B cell (primary cell): ENCODE data around the gene PCDHGA11. TPM values are rescaled to one million over a fixed set of nuclear protein-coding genes. Genes with fewer than 3 reads are reported as not detected.

Source experiments
- ATAC-seq: fragments of 200-7000 bp; cut with Tn5 transposase; one replicate; pipeline ENCODE4 v1.10.0; 2021; ENCODE audit warnings: low read depth, mild to moderate bottlenecking, moderate number of reproducible peaks, moderate library complexity
- CTCF ChIA-PET: fragments of 350-600 bp; sonication (Branson Sonifier 250); formaldehyde crosslinking; loops from one replicate; lab custom pipeline; 2021; ENCODE audit warnings: antibody characterized with exemption, inconsistent platforms; lab: Charles Lee
- POLR2A ChIA-PET: fragments of 350-600 bp; sonication (Branson Sonifier 250); formaldehyde crosslinking; loops from one replicate; lab custom pipeline; 2021; ENCODE audit warnings: antibody characterized with exemption; lab: Charles Lee
- DNase-seq: peaks from one replicate; pipeline ENCODE4 v3.0.0; 2013
- H2AFZ ChIP-seq: 2 replicates; pipeline ENCODE4 v1.6.1; 2012; ENCODE audit warnings: mild to moderate bottlenecking, low read depth, low read length; ENCODE audit not compliant: insufficient read depth, poor library complexity, severe bottlenecking
- H3K27ac ChIP-seq, 2 donors: 1 replicate in 1 of 2; 2 replicates in 1 of 2; pipeline ENCODE4 v1.5.1; 2012 to 2013; ENCODE audit warnings: low read length in 2 of 2, mild to moderate bottlenecking in 2 of 2, moderate library complexity in 1 of 2
- H3K27me3 ChIP-seq, 4 experiments: fragments of 200-600 bp in 1 of 4; sonication (generic) in 1 of 4; replicated peaks in 1 of 4; 1 replicate in 2 of 4; 2 replicates in 2 of 4; pipeline versions ENCODE4 v1.6.1 to v1.7.0; 2013 to 2016; ENCODE audit warnings: low read length in 3 of 4, mild to moderate bottlenecking in 2 of 4, mixed read lengths in 1 of 4, moderate library complexity in 1 of 4; ENCODE audit not compliant: insufficient read depth in 4 of 4, control insufficient read depth in 3 of 4; ENCODE audit errors: control extremely low read depth in 1 of 4
- H3K36me3 ChIP-seq, 2 experiments: replicated peaks in 1 of 2; 1 replicate in 1 of 2; 2 replicates in 1 of 2; pipeline versions ENCODE4 v1.6.1 to v1.7.1; 2013; ENCODE audit warnings: low read length in 1 of 2; ENCODE audit not compliant: insufficient read depth in 2 of 2, control insufficient read depth in 1 of 2; ENCODE audit errors: control extremely low read depth in 1 of 2, extremely low read depth in 1 of 2
- H3K4me1 ChIP-seq, 2 donors: fragments of 200-600 bp in 1 of 2; sonication (generic) in 1 of 2; 1 replicate in 1 of 2; 2 replicates in 1 of 2; pipeline versions ENCODE4 v1.5.1 to v1.6.1; 2013 to 2017; ENCODE audit warnings: low read length in 2 of 2; ENCODE audit not compliant: control insufficient read depth in 2 of 2, insufficient read depth in 2 of 2
- H3K4me2 ChIP-seq: replicated peaks from 2 replicates; pipeline ENCODE3; 2012; ENCODE audit warnings: mild to moderate bottlenecking, low read depth, low read length; ENCODE audit not compliant: poor library complexity, severe bottlenecking
- H3K4me3 ChIP-seq, 5 experiments: fragments of 200-600 bp in 1 of 5; sonication (generic) in 1 of 5; 1 replicate in 3 of 5; 2 replicates in 2 of 5; pipeline versions ENCODE4 v1.5.1 to v1.7.0; 2011 to 2016; ENCODE audit warnings: low read length in 4 of 5, mild to moderate bottlenecking in 4 of 5, low read depth in 2 of 5, control low read depth in 1 of 5, moderate library complexity in 1 of 5; ENCODE audit not compliant: insufficient read depth in 1 of 5; ENCODE audit errors: control extremely low read depth in 1 of 5, extremely low read depth in 1 of 5
- H3K79me2 ChIP-seq: fragments of 200-600 bp; sonication (generic); one replicate; pipeline ENCODE4 v1.6.0; 2016; ENCODE audit warnings: low read length; ENCODE audit not compliant: control insufficient read depth, insufficient read depth
- H3K9ac ChIP-seq: fragments of 200-600 bp; sonication (generic); 2 replicates; pipeline ENCODE4 v1.6.1; 2017; ENCODE audit warnings: mild to moderate bottlenecking, low read length, moderate library complexity
- H3K9me3 ChIP-seq, 3 donors: one replicate each; pipeline versions ENCODE4 v1.6.1 to v1.7.1; 2013; ENCODE audit warnings: low read length in 2 of 3; ENCODE audit not compliant: control insufficient read depth in 2 of 3, insufficient read depth in 1 of 3; ENCODE audit errors: control extremely low read depth in 1 of 3
- H4K20me1 ChIP-seq: 2 replicates; pipeline ENCODE4 v1.6.0; 2012; ENCODE audit warnings: mild to moderate bottlenecking, low read length; ENCODE audit not compliant: insufficient read depth, control insufficient read depth, poor library complexity, severe bottlenecking
- H3K27ac Mint-ChIP-seq: one replicate; pipeline ENCODE4 v1.8.0; 2021; ENCODE audit warnings: mixed read lengths
- H3K27me3 Mint-ChIP-seq: one replicate; pipeline ENCODE4 v1.8.0; 2021; ENCODE audit warnings: mixed read lengths
- H3K4me1 Mint-ChIP-seq: one replicate; pipeline ENCODE4 v1.8.0; 2021; ENCODE audit warnings: mixed read lengths
- H3K4me3 Mint-ChIP-seq: one replicate; pipeline ENCODE4 v1.8.0; 2021; ENCODE audit warnings: mixed read lengths
- H3K9me3 Mint-ChIP-seq: one replicate; pipeline ENCODE4 v1.8.0; 2022; ENCODE audit warnings: mixed read lengths; ENCODE audit not compliant: insufficient read depth
- EZH2 ChIP-seq: IDR thresholded peaks from 2 replicates; pipeline ENCODE4 v1.6.1; 2012; ENCODE audit warnings: borderline replicate concordance, low read depth, mild to moderate bottlenecking, moderate library complexity, low read length; ENCODE audit not compliant: insufficient read depth, poor library complexity, severe bottlenecking
- WGBS: methylation state at CpG from one replicate; pipeline ENCODE4 v1.1.5; 2013; ENCODE audit warnings: missing lambda C conversion rate; ENCODE audit not compliant: insufficient coverage; 5-methylcytosine and 5-hydroxymethylcytosine counted together
- intact Hi-C: fragments of 100-400 bp; cut with micrococcal nuclease; formaldehyde crosslinking; loops from one replicate; pipeline ENCODE4 v1.10.0; 2022
- polyA plus RNA-seq: library from polyadenylated mRNA; depleted of rRNA; stranded (reverse); fragments of >200 nt; gene quantifications from 2 replicates; pipeline ENCODE4 v1.2.3, GENCODE V29; 2012
- total RNA-seq, 2 donors: library from RNA; stranded (reverse); fragments of 120-200 nt in 1 of 2; gene quantifications; 1 replicate in 1 of 2; 2 replicates in 1 of 2; pipeline versions ENCODE4 v1.2.3 to v1.2.4, GENCODE V29; 2013 to 2022
- TF ChIP-seq, protein P1 (sequence below): fragments of 200-600 bp; IDR thresholded peaks from one replicate; pipeline ENCODE4 v1.8.0; 2022; ENCODE audit warnings: antibody characterized with exemption, mild to moderate bottlenecking

Gene PCDHGA11
- total and polyA plus RNA-seq, 2 donors (not counting 1 experiment from before 2014, with no cell fraction given) = 0.15 to 1.5 TPM

- Histone ChIP-seq H3K79me2 (no peaks in the 10 kb centered on the region), H3K4me3 (no peak overlapping the region), H3K36me3 (no peaks in the 10 kb centered on the region), H3K4me1 (no peaks in the 10 kb centered on the region), H3K27me3 (peaks cover 0 to 44% (median 30%) of the 10 kb centered on the region in 4 experiments), H2AFZ (no peak overlapping the region), H3K9me3 (peaks cover 6 to 35% (median 23%) of the 10 kb centered on the region in 3 donors), H3K4me2 (no peak overlapping the region), H3K9ac (no peak overlapping the region), H4K20me1 (no peaks in the 10 kb centered on the region), H3K27ac (no peak overlapping the region)
- H3K27ac Mint-ChIP-seq = no peak overlapping the region
- H3K9me3 Mint-ChIP-seq = peaks cover 7% of the 10 kb centered on the region
- 44% methylated on average over 13 of the region's 21 CpGs for WGBS
- no peak for TF ChIP-seq EZH2
- TF ChIP-seq, protein P1, sequence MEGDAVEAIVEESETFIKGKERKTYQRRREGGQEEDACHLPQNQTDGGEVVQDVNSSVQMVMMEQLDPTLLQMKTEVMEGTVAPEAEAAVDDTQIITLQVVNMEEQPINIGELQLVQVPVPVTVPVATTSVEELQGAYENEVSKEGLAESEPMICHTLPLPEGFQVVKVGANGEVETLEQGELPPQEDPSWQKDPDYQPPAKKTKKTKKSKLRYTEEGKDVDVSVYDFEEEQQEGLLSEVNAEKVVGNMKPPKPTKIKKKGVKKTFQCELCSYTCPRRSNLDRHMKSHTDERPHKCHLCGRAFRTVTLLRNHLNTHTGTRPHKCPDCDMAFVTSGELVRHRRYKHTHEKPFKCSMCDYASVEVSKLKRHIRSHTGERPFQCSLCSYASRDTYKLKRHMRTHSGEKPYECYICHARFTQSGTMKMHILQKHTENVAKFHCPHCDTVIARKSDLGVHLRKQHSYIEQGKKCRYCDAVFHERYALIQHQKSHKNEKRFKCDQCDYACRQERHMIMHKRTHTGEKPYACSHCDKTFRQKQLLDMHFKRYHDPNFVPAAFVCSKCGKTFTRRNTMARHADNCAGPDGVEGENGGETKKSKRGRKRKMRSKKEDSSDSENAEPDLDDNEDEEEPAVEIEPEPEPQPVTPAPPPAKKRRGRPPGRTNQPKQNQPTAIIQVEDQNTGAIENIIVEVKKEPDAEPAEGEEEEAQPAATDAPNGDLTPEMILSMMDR = no peak
- peak overlapping the region; percentile 81 for H3K4me3 Mint-ChIP-seq
- peaks cover 60% of the 10 kb centered on the region for H3K27me3 Mint-ChIP-seq
- peaks cover 3% of the 10 kb centered on the region for H3K4me1 Mint-ChIP-seq
- ATAC-seq (no peak), DNase-seq (no peak)
- intact Hi-C loops = no loop called here
- CTCF ChIA-PET = no interaction called here
- POLR2A ChIA-PET = no interaction called here
Observed at GRCh38 chr5:141383345-141383744, 37.5 kb upstream of the PCDHGA11 start.

- no peak for TF ChIP-seq EZH2
- TF ChIP-seq, protein P1 = no peak
- H3K27ac ChIP-seq = no peak overlapping the region
- H3K9me3 Mint-ChIP-seq = peaks cover 9% of the 10 kb centered on the region
- peaks cover 0 to 56% (median 34%) of the 10 kb centered on the region in 4 experiments for H3K27me3 ChIP-seq
- no peak overlapping the region for H3K27ac Mint-ChIP-seq
- no peak overlapping the region for H3K4me3 ChIP-seq
- ChIA-PET CTCF (no interaction called here), POLR2A (no interaction called here)
- no peaks in the 10 kb centered on the region for H3K79me2 ChIP-seq
- peaks cover 6 to 45% (median 23%) of the 10 kb centered on the region in 3 donors for H3K9me3 ChIP-seq
- H3K9ac ChIP-seq = no peak overlapping the region
- no peaks in the 10 kb centered on the region for H3K36me3 ChIP-seq
- no peak overlapping the region for H2AFZ ChIP-seq
- no peaks in the 10 kb centered on the region for H3K4me1 ChIP-seq
- ATAC-seq (no peak), DNase-seq (no peak)
- H3K4me3 Mint-ChIP-seq = no peak overlapping the region
- no peaks in the 10 kb centered on the region for H4K20me1 ChIP-seq
- 56% methylated on average over 40 of the region's 43 CpGs for WGBS
- H3K4me1 Mint-ChIP-seq = peaks cover 3% of the 10 kb centered on the region
- intact Hi-C loops = no loop called here
- H3K27me3 Mint-ChIP-seq = peaks cover 66% of the 10 kb centered on the region
- H3K4me2 ChIP-seq = no peak overlapping the region
Observed at GRCh38 chr5:141384471-141385267, 36.2 kb upstream of the PCDHGA11 start.
